Lung (tissue), 12 donors: ENCODE measurements around the gene SETD1A. TPM values are rescaled to one million over a fixed set of nuclear protein-coding genes. Genes with fewer than 3 reads are reported as not detected.

ENCODE experiments used
- ATAC-seq: fragments of 200-7000 bp; cut with Tn5 transposase; one replicate; pipeline ENCODE4 v1.9.1; 2020; ENCODE audit warnings: moderate number of reproducible peaks; ENCODE audit not compliant: insufficient read depth, low FRiP score
- DNase-seq, 3 donors: peaks; one replicate each; pipeline ENCODE4 v3.0.0-alpha.2; 2013 to 2017
- H3K27ac ChIP-seq, 2 donors: one replicate each; pipeline ENCODE4 v1.5.1; 2013; ENCODE audit warnings: mild to moderate bottlenecking in 2 of 2, moderate library complexity in 2 of 2, control low read depth in 1 of 2, inconsistent platforms in 1 of 2, low read depth in 1 of 2, low read length in 1 of 2
- H3K27me3 ChIP-seq, 3 donors: one replicate each; pipeline ENCODE4 v1.5.1; 2013; ENCODE audit warnings: low read length in 2 of 3; ENCODE audit not compliant: control insufficient read depth in 3 of 3, insufficient read depth in 3 of 3
- H3K36me3 ChIP-seq, 4 donors: one replicate each; pipeline ENCODE4 v1.5.1; 2013; ENCODE audit warnings: low read length in 4 of 4, mild to moderate bottlenecking in 1 of 4, moderate library complexity in 1 of 4; ENCODE audit not compliant: control insufficient read depth in 4 of 4, insufficient read depth in 4 of 4
- H3K4me1 ChIP-seq, 5 donors: one replicate each; pipeline ENCODE4 v1.5.1; 2013; ENCODE audit warnings: low read length in 5 of 5, mild to moderate bottlenecking in 2 of 5, moderate library complexity in 1 of 5; ENCODE audit not compliant: control insufficient read depth in 5 of 5, insufficient read depth in 5 of 5
- H3K4me3 ChIP-seq: one replicate; pipeline ENCODE4 v1.5.1; 2013; ENCODE audit warnings: mild to moderate bottlenecking, control low read depth, moderate library complexity
- H3K9ac ChIP-seq, 2 donors: one replicate each; pipeline ENCODE4 v1.5.1; 2013; ENCODE audit warnings: low read length in 2 of 2, control low read depth in 1 of 2; ENCODE audit not compliant: insufficient read depth in 1 of 2
- H3K9me3 ChIP-seq, 4 donors: one replicate each; pipeline ENCODE4 v1.5.1; 2013; ENCODE audit warnings: low read length in 3 of 4, mild to moderate bottlenecking in 1 of 4, moderate library complexity in 1 of 4; ENCODE audit not compliant: control insufficient read depth in 4 of 4, insufficient read depth in 3 of 4
- CTCF ChIP-seq: IDR thresholded peaks from 2 replicates; pipeline ENCODE4 v1.5.1; 2012; ENCODE audit warnings: mild to moderate bottlenecking; ENCODE audit errors: control extremely low read depth, extremely low read depth
- WGBS, 2 donors: extraction: QIAGEN DNeasy Blood & Tissue Kit; methylation state at CpG; one replicate each; pipeline ENCODE4 v1.1.7; 2013; 5-methylcytosine and 5-hydroxymethylcytosine counted together
- polyA plus RNA-seq, 2 donors: library from polyadenylated mRNA; stranded (reverse); fragments of 200-250 nt; gene quantifications; one replicate each; pipeline ENCODE4 v1.2.1, GENCODE V29; 2013
- total RNA-seq, 2 donors: library from RNA; depleted of rRNA in 1 of 2; stranded (reverse); fragments of >200 nt in 1 of 2; gene quantifications; one replicate each; pipeline ENCODE4 v1.2.1, GENCODE V29; 2014 to 2021
- donor health status: control.
- donor health status: control.
- donor health status: Bipolar disorder and iron deficiency.
- donor health status: healthy.
- donor health status: DM: yes; HTN: yes; CAD: no.

SETD1A gene
- total and polyA plus RNA-seq, 4 donors = 7.4 to 22.0 (median 10.9) TPM

- Histone ChIP-seq H3K4me1 (peaks cover 0 to 5% (median 4%) of the 10 kb centered on the region in 5 donors), H3K36me3 (no peaks in the 10 kb centered on the region), H3K4me3 (no peak overlapping the region), H3K27ac (no peak overlapping the region), H3K9me3 (no peaks in the 10 kb centered on the region), H3K27me3 (peaks cover 0 to 19% (median 6%) of the 10 kb centered on the region in 3 donors), H3K9ac (no peak overlapping the region)
- DNase-seq = no peak
- 75 to 89% methylated on average over 6 of the region's 6 CpGs for WGBS, 2 donors
- no peak for TF ChIP-seq CTCF
- ATAC-seq = no peak
Observed at GRCh38 chr16:30998852-30999761, 41.6 kb downstream of the SETD1A start.

DNA sequence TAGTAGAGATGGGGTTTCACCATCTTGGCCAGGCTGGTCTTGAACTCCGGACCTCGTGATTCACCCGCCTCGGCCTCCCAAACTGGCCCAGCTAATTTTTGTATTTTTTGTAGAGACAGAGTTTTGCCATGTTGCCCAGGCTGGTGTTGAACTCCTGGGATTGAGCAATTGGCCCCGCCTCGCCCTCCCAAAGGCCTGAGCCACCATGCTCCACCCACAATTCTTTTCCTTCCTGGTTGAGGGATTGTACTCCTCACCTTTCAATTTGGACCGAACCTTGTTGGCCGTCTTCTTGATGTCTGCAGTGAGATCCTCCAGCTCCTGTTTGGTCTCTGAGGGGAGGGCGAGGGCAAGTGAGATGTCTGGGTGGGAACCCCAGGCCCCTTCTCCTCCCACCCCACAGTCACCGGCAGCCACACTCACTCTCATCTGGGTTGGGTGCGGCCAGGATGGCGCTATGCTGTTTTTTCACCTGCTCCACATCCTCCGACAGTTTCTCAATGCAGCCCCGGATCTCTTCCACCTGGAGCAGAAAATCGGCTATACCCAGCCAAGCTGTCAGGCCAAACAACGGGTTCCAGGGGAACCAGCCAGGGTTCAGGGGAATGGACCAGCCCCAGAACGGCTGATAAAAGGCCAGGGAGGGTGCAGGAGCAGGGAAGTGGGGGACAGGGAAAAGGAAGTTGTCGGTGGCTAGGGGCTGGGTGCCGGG is 43.3 kb downstream of the SETD1A start:
- H3K27me3 ChIP-seq = peaks cover 0 to 20% (median 6%) of the 10 kb centered on the region in 3 donors
- H3K36me3 ChIP-seq = no peaks in the 10 kb centered on the region
- H3K9ac ChIP-seq = no peak overlapping the region
- H3K9me3 ChIP-seq = no peaks in the 10 kb centered on the region
- no peak for DNase-seq
- no peak overlapping the region for H3K4me3 ChIP-seq
- no peak for TF ChIP-seq CTCF
- no peak for ATAC-seq
- peaks cover 0 to 5% (median 4%) of the 10 kb centered on the region in 5 donors for H3K4me1 ChIP-seq
- H3K27ac ChIP-seq = no peak overlapping the region
- 81 to 84% methylated on average over 19 of the region's 19 CpGs for WGBS, 2 donors

DNA sequence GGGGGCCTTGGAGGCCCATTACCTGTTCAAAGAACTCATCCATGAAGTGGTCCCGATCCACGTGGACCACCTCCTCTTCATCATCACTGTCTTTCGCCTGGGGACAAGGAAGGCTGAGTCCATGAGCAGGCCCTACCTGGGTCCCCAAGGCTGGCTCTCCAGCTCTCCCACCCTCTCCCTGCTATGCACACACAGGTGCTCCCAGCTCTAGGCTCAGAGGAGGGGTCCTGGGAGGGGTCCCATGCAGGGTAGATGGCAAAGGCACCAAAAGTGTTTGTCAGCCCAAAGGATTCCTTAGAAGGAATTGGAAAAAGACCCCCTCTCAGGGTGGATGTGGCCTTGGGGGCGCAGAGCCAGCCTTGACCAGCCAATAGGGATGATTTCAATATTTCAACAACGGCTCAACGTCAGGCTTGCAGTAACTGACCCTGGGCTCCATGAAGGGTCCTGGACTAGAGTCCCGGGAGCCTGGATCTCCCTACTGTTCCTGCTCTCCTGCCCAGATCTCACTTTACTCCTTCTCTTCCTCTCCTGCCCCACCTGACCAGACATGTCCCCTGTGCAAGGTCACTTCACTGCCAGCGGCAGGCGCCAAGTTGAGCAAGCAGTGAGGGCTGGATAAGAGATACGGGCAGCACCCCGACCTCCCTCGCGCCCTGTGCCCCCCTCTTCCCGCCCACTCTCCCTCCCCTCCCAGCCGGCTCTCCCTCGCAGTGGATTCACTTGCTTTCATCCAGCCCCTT is 44.1 kb downstream of the SETD1A start:
- Histone ChIP-seq H3K4me1 (peaks cover 0 to 4% (median 0%) of the 10 kb centered on the region in 5 donors), H3K27ac (no peak overlapping the region), H3K27me3 (peaks cover 0 to 23% (median 2%) of the 10 kb centered on the region in 3 donors), H3K9ac (no peak overlapping the region), H3K4me3 (no peak overlapping the region), H3K36me3 (no peaks in the 10 kb centered on the region), H3K9me3 (no peaks in the 10 kb centered on the region)
- no peak for ATAC-seq
- TF ChIP-seq CTCF = no peak
- DNase-seq = no peak
- 53 to 65% methylated on average over 16 of the region's 16 CpGs for WGBS, 2 donors
